DMS53 (cell line): ENCODE data around the gene LCN12.

Experiments
- DNase-seq: peaks from one replicate; lab custom pipeline; 2025; lab: John Stamatoyannopoulos, UW

Gene LCN12

DNA sequence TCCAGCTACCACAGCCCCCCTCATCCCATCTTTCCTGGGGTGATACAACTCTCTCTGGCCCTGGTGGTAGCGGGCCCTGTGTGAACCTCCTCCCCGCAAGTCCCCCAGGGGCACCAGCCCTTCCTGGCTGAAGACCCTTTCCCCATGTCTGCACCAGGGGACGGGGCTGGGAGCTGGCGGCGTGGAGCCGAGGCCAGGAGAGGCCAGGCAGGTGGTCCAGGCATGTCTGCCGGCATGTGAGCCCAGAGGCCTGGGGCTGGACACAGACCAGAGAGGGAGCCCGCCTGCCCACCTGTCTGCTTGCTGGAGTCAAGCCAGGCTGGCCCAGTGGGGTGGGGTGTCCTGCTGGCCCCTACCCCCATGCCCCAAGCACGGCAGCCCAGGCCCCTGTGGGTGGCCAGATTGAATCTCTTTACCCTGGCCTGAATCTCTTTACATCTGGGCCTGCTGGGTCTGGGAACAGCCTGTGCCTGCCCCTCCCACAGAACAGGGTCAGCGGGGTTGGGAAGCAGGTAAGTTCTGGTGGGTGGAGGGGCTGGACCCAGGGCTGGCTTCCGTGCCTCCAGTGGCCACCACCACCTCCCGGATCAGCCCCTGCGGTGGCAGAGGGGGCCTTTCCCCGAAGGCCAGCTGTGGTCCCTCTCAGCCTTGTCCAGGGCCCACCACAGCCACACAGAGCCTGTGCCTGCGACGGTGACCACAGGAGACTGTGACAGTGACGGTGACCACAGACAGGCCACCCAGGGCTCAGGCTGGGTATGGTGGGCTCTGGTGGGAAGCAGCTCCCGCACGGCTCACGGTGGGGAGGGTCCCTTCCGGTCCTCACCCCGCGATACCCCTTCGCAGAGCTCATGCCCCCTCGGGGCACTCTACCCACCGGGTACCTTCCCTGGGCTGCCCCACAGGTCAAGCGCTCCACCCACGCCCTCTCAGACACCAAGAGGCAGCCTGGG is 7.1 kb downstream of the LCN12 start:
- no peak for DNase-seq

DNA sequence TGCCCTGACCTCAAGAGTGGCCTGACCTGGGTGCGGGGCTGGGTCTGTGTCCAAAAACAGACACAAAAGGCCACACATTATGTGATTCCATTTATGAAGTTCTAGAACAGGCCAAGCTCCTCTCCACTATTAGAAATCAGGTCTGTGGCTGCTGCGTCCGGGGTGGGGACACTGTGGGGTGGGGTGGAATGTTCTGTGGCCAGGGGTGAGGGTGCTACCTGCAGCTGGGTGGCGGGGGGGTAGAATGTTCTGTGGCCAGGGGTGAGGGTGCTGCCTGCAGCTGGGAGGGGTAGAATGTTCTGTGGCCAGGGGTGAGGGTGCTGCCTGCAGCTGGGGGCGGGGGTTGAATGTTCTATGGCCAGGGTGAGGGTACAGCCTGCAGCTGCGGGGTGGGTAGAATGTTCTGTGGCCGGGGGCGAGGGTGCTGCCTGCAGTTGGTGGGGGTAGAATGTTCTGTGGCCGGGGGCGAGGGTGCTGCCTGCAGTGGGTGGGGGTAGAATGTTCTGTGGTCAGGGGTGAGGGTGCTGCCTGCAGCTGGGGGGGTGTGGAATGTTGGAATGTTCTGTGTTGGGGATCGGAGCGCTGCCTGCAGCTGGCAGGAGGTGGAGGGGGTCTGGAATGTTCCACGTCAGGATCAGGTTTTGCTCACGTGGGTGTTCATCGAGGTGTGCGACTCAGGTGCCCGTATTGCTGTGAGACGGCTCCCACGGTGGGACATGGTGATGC is 8.3 kb downstream of the LCN12 start:
- DNase-seq: no peak

- no peak for DNase-seq
Measured at GRCh38 chr9:136960938-136961275, 8.8 kb downstream of the LCN12 start.

GRCh38 chr9:136961279-136962065 is 9.4 kb downstream of the LCN12 start:
- DNase-seq: no peak

GRCh38 chr9:136962163-136962562 is 10.1 kb downstream of the LCN12 start:
- DNase-seq: no peak

GRCh38 chr9:136962701-136963248 is 10.7 kb downstream of the LCN12 start:
- DNase-seq: no peak

GRCh38 chr9:136963341-136963740 is 11.3 kb downstream of the LCN12 start:
- DNase-seq: no peak

DNA sequence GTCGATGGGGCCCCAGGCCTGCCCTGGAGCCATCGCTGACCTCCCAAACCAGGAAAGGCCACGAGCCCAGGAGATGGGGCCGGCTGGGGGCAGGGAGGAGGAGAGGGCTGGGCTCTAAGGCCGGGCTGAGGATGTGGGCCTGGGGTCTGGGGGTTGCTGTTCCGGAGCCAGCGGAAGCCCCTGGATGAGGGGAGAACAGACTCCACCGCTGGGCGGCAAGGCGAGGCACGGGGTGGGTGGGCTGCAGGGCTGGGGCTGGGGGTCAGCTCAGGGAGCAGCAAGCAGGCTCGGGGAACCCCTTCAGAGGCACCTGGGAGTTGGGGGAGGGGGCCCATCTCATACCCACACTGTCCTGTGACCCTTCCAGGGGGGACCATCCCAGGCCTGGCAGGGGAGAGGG is 11.7 kb downstream of the LCN12 start:
- no peak for DNase-seq

- DNase-seq: peak; percentile 87
Measured at GRCh38 chr9:136964171-136964689, 12.2 kb downstream of the LCN12 start.

DNA sequence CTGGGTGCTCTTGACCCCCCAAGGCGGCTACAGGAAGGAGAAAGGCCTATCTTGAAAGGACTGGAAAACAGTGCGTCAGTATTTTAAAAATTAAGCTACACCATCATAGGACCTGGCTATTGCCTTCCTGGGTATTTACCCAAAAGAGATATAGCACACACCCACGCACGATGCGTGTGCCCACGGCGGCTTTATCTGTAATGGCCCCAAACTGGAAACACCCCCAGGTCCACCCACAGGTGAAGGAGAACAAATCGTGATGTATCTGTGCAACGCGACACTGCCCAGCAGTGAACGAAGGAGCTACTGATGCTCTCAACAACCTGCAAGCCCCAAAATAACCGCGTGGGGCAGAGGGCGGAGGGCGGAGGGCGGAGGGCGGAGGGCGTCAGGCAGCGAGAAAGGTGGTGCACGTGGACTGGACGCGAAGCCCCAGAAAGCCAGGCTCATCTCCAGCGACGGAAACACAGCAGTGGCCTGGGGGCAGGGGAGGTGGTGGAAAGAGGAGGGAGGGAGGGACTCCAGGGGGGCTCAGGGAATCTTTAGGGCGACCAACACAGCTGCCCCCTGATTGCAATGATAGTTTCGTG is 12.9 kb downstream of the LCN12 start:
- DNase-seq: no peak

DNA sequence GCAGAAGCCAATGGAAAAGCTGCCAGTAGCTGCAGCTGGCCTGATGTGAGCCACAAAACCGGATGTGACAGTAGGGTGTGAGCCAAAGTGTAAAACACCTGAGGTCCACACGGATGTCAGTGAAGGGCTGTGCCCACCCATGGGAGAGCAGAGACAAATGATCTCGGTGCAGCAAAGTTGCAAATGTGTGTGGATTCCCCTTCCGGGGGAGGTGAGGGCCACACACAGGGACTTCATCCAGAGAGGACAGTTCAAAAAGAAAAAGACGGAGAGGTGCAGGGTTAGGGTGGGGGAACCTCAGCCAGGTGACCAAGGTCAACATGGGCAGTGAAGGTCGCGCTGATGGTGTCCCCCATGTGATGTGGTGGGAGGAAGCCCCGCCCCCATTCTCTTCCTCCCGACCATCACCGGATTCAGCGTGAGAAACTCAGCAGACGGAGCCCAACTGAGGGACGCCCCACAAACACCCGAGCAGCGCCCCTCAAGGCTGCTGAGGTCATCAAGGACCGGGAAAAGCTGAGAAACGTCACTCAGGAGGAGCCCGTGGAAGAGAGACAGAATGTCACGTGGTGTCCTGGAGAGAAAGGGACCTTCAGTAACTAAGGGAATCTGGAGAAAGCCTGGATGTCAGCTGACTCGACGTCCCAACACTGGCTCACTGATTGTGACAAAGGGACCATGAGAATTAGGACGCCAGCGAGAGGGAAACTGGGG is 13.9 kb downstream of the LCN12 start:
- DNase-seq: peak; percentile 45

DNA sequence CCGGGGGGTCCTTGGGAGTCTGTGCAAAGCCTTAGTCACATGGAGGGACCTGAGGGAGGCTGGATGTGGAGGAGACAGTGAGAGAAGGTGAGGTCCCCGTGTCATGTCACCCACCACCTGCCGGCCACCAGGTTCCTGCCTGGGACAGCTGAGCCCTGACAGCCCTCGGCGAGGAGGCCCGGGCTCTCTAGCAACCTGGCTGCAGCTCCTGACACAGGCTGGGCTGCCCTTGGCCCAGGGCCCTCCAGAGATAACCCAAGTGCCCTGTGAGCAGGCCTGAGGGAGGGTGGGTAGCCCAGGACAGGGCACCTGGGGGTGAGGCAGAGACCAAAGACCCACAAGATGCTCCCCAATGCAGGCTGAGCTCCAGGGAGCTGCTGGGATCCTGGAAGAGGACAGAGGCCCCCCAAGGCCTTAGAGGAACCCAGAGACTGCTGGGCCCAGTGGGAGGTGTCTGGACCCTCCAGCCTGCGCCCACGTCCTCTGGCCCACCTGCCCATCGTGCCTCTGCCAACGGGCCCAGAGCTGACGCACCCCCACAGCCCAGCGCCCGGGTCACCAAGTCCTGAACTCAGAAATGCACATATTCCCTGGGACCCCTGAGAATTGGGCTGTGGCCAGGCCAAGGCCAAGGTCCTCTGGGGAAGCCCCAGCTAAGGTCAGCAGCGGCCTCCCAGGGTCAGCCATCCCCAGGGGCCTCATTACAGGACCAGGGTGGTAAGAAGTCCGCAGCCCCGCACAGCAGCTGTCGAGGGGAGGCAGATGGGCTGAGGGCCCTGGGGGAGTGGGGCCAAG is 16.5 kb downstream of the LCN12 start:
- no peak for DNase-seq

GRCh38 chr9:136969150-136969549 is 17.1 kb downstream of the LCN12 start:
- DNase-seq: no peak

DNA sequence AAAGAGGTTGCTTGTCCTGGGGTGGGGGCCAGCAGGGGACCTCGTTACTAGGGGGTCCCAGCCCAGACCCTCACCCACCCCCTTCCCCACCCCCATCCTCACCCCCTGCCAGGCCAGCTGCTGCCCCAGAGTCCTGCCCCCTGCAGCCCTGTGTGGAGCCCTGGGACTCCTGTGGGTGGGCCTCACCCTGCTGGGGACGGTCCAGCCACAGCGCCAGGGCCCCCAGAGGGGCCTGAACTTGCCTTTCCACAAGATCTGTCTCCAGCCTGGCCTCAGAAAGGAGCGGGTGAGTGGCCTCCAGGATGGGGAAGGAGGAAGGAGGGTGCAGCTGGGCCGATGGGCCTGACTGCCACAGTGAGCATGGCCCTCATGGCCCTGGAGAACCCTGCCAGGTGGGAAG is 17.7 kb downstream of the LCN12 start:
- no peak for DNase-seq

DNA sequence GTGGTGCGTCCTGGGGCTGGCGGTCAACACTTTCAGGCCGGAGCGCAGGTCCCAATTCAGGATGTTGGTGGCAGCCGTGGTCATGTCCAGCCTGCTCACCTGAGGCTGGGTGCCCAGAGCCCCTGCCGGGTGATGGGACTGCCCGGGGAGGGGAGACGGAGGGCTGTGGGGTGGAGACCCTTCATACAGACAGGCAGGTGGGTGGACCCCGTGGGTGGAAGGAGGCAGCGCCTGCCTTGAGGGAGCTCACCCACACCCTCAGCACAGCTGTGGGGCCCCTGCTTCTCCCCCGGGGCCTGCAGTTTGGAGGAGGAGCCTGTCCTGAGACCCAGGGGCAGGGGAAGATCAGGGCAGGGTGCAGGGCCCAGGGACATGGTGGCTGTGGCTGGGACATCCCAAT is 18.3 kb downstream of the LCN12 start:
- DNase-seq: no peak

GRCh38 chr9:136971746-136972145 is 19.7 kb downstream of the LCN12 start:
- DNase-seq: no peak

DNA sequence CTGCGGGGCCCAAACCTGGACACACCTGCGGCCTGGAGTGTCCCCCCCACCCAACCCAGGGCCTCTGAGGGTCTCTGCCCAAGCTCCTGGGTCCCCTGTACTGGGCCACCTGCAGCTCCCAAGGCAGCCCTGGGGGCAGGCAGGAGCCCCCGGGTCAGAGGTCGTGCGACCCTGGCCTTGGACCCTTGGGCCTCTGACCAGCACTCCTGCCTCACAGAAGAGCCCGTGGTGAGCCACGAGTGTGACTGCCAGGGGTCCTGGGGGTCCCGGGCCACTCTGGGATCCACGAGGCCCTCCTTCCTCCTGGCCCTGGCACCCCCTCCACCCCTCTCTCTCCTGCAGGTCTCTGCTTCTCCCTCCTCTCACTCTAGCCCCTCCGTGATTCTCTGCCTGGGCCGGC is 20.3 kb downstream of the LCN12 start:
- no peak for DNase-seq

DNA sequence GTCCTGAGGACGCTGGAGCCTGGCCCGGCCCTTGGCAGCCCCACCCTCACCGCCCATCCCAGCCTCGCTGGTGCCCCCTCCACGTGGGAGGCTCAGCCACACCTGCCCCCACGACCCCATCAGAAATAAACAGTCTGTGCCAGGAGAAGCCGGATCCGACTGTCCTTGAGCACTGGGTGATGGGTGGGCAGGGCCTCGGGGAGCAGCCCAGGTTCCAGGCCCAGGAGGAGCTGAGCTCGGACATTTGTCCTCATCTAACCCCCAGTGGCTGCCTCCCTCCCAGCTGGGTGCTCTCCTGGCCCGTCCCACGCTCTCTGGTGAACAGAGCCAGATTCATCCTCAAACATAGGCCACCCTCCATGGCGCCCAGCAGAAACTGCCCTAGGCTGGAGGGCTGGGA is 20.7 kb downstream of the LCN12 start:
- DNase-seq: no peak

DNA sequence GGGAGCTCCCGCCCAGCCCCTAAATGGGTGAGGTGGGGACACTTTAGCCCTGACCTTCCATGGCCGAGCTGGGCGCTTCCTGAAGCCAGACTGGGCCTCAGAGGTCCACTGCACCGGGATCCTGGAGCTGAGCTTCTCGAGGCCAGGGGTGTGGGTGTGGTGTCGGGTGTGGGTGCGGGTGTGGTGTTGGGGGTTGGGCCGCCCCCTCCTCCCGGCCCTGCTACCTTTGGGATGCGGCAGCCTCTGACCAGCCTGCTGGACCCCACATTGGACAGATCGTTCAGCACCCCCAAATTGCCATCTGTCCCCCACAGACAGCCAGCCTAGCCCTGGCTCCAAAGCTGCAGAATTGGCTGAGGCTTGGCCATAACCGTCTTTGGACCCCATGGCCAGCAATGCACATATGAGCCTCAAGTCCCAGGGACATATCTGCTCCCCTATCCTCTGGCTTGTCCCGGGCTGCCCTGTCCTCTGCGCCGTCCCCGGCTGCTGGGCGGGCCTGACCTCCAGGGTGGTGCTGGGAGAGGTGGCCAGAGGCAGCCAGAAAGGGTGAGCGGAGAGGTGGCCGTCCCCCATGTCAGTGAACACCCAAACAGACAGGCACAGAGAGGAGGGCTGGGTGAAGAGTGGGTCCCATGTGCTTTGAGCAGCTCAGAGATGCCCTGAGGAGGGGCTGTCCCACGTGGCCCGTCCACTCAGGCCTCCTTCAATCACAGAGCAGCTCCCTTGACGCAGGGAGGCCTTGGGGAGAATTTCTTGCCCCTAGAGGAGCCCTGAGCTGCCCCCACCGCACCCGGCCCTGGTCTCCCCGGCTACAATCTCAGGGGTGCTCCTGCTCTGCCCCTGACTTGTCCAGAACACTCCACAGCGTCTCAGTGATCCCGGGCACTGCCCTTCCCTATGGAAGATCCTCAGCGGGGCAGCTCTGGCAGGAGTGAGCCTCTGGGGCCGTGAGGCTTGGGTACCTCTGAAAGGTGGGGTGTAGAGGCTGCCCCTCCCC is 21.8 kb downstream of the LCN12 start:
- no peak for DNase-seq
